ENCODE measurements around the gene EDNRA. TPM values are rescaled to one million over a fixed set of nuclear protein-coding genes. Genes with fewer than 3 reads are reported as not detected.

The EDNRA gene
- total and polyA plus RNA-seq, 2 donors (not counting 3 experiments of a cell fraction or from before 2014, with no cell fraction given) = 0.01 TPM; not detected in 1

GRCh38 chr4:147496500-147496899 lies 15.6 kb downstream of the EDNRA start:
- no peak for DNase-seq (ENCODE audit: low read depth, low spot score)
- dilution Hi-C loops (cut with MboI; ENCODE audit: extremely low pct_ligation_motif_present, low sequenced_read_pairs) (no loop called here), intact Hi-C loops (cut with micrococcal nuclease) (no loop called here)
- Histone ChIP-seq H3K9me1 (replicated peaks; ENCODE audit: control insufficient read depth, extremely low read depth, insufficient read depth, low read length) (no peaks in the 10 kb centered on the region), H3K4me1 (ENCODE audit: control insufficient read depth, extremely low read depth, insufficient read depth, low read length) (peaks cover 12% of the 10 kb centered on the region), H2AFZ (ENCODE audit: low read depth, low read length) (no peak overlapping the region), H3K9ac (replicated peaks; ENCODE audit: extremely low read depth, insufficient read depth, low read length) (no peak overlapping the region), H3K27ac (ENCODE audit: insufficient read depth, low read depth, low read length) (no peak overlapping the region), H4K20me1 (replicated peaks; ENCODE audit: control insufficient read depth, extremely low read depth, insufficient read depth, low read length) (no peaks in the 10 kb centered on the region), H3K27me3 (ENCODE audit: control insufficient read depth in 2 of 2, insufficient read depth in 2 of 2, low read length in 2 of 2) (peaks cover 0 to 6% of the 10 kb centered on the region in 2 experiments), H3K36me3 (ENCODE audit: control insufficient read depth in 2 of 2, extremely low read depth in 1 of 2, insufficient read depth in 2 of 2, low read length in 2 of 2) (no peaks in the 10 kb centered on the region), H3K9me3 (replicated peaks; ENCODE audit: control insufficient read depth, insufficient read depth, low read length) (no peaks in the 10 kb centered on the region), H3K4me3 (replicated peaks in 1 of 3; ENCODE audit: insufficient read depth in 1 of 3, low read depth in 1 of 3, low read length in 3 of 3) (no peak overlapping the region), H3K79me2 (ENCODE audit: control insufficient read depth, insufficient read depth, low read length) (no peaks in the 10 kb centered on the region), H3K4me2 (ENCODE audit: insufficient read depth, low read length) (no peak overlapping the region)
- no TSS peak for BruUV-seq (replicated peaks)
- CTCF ChIA-PET = no interaction called here
- no peak for FAIRE-seq
- POLR2A ChIA-PET = no interaction called here
- no peak for TF ChIP-seq GATA2 (IDR thresholded peaks at IDR 0.05; ENCODE audit: insufficient read depth, insufficient read length, low read depth, low read length)
- TF ChIP-seq POLR2AphosphoS5 (IDR thresholded peaks at IDR 0.05; ENCODE audit: insufficient read depth, low read depth, low read length) = no peak
- no peak for TF ChIP-seq EZH2 (IDR thresholded peaks at IDR 0.05; ENCODE audit: borderline replicate concordance, low read depth, low read length, severe bottlenecking)
- no peak for TF ChIP-seq FOS (IDR thresholded peaks at IDR 0.05; ENCODE audit: borderline replicate concordance, insufficient read depth, low read length)
- TF ChIP-seq MAX (IDR thresholded peaks at IDR 0.05; ENCODE audit: insufficient read depth, insufficient read length) = no peak
- no peak for TF ChIP-seq JUN (IDR thresholded peaks at IDR 0.05; ENCODE audit: borderline replicate concordance, insufficient read depth, insufficient read length, low read depth)
- no peak for TF ChIP-seq POLR2A (IDR thresholded peaks at IDR 0.05; ENCODE audit: low read depth, low read length)

GRCh38 chr4:147498031-147498660 lies 17.2 kb downstream of the EDNRA start:
- FAIRE-seq = peak; percentile 59
- Histone ChIP-seq H3K9me1 (replicated peaks; ENCODE audit: control insufficient read depth, extremely low read depth, insufficient read depth, low read length) (no peaks in the 10 kb centered on the region), H3K9ac (replicated peaks; ENCODE audit: extremely low read depth, insufficient read depth, low read length) (no peak overlapping the region), H3K36me3 (ENCODE audit: control insufficient read depth in 2 of 2, extremely low read depth in 1 of 2, insufficient read depth in 2 of 2, low read length in 2 of 2) (no peaks in the 10 kb centered on the region), H3K4me2 (ENCODE audit: insufficient read depth, low read length) (peak overlapping the region; percentile 39), H3K27me3 (ENCODE audit: control insufficient read depth in 2 of 2, insufficient read depth in 2 of 2, low read length in 2 of 2) (peaks cover 0 to 6% of the 10 kb centered on the region in 2 experiments), H2AFZ (ENCODE audit: low read depth, low read length) (no peak overlapping the region), H3K27ac (ENCODE audit: insufficient read depth, low read depth, low read length) (no peak overlapping the region), H3K4me3 (replicated peaks in 1 of 3; ENCODE audit: insufficient read depth in 1 of 3, low read depth in 1 of 3, low read length in 3 of 3) (no peak overlapping the region), H3K4me1 (ENCODE audit: control insufficient read depth, extremely low read depth, insufficient read depth, low read length) (peaks cover 10% of the 10 kb centered on the region), H4K20me1 (replicated peaks; ENCODE audit: control insufficient read depth, extremely low read depth, insufficient read depth, low read length) (no peaks in the 10 kb centered on the region), H3K9me3 (replicated peaks; ENCODE audit: control insufficient read depth, insufficient read depth, low read length) (no peaks in the 10 kb centered on the region), H3K79me2 (ENCODE audit: control insufficient read depth, insufficient read depth, low read length) (no peaks in the 10 kb centered on the region)
- dilution Hi-C loops (cut with MboI; ENCODE audit: extremely low pct_ligation_motif_present, low sequenced_read_pairs) = no loop called here
- no TSS peak for BruUV-seq (replicated peaks)
- TF ChIP-seq POLR2A (IDR thresholded peaks at IDR 0.05; ENCODE audit: low read depth, low read length) = no peak
- no peak for TF ChIP-seq MYC (IDR thresholded peaks at IDR 0.05; ENCODE audit: low read depth, low read length)
- TF ChIP-seq FOS (IDR thresholded peaks at IDR 0.05; ENCODE audit: borderline replicate concordance, insufficient read depth, low read length) = peak; percentile 74
- peak; percentile 35 for DNase-seq (ENCODE audit: low read depth, low spot score)
- POLR2A ChIA-PET = no interaction called here
- CTCF ChIA-PET = interaction anchor here (0.8 to 1.4 kb wide), 8 partner anchors 12 to 369 kb away, joined by 3 to 9 read pairs (median 4); no protein-coding TSS in a partner anchor
- intact Hi-C loops (cut with micrococcal nuclease) = no loop called here
